Measurements from ENCODE around the gene AGAP1.

The AGAP1 gene

DNA sequence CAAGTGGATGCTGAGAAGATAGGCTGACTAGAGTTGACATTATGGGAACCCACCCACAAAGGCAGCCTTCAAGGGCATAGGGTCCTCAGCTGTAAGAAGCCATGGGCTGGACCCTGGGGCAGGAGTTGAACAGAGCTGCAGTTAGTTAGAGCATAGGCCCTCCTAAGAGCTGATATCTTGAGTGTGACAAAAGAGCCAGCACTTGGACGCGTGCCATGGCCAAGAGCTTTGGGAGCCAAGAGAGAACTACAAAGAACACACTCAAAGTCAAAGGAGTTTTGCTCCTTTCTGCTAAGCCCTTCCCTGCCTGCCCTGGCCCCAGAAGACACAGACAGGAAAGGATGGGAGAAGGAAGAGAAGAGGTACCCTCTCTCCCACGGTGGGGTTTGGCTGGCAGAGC is 29.9 kb upstream of the AGAP1 start:
- TF ChIP-seq, protein P1, sequence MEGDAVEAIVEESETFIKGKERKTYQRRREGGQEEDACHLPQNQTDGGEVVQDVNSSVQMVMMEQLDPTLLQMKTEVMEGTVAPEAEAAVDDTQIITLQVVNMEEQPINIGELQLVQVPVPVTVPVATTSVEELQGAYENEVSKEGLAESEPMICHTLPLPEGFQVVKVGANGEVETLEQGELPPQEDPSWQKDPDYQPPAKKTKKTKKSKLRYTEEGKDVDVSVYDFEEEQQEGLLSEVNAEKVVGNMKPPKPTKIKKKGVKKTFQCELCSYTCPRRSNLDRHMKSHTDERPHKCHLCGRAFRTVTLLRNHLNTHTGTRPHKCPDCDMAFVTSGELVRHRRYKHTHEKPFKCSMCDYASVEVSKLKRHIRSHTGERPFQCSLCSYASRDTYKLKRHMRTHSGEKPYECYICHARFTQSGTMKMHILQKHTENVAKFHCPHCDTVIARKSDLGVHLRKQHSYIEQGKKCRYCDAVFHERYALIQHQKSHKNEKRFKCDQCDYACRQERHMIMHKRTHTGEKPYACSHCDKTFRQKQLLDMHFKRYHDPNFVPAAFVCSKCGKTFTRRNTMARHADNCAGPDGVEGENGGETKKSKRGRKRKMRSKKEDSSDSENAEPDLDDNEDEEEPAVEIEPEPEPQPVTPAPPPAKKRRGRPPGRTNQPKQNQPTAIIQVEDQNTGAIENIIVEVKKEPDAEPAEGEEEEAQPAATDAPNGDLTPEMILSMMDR (IDR thresholded peaks at IDR 0.05; ENCODE audit: low read depth, low read length, missing control alignments), result no peak
- in situ Hi-C loops (cut with HindIII; ENCODE audit: low pct_ligation_motif_present, low sequenced_read_pairs), result no loop called here
- no peak for DNase-seq
- H3K27me3 ChIP-seq (replicated peaks), result no peaks in the 10 kb centered on the region
- H3K4me3 ChIP-seq (ENCODE audit: low read depth, low read length), result no peak overlapping the region
- H3K36me3 ChIP-seq (replicated peaks), result no peaks in the 10 kb centered on the region
- H3K27ac ChIP-seq, result no peak overlapping the region

DNA sequence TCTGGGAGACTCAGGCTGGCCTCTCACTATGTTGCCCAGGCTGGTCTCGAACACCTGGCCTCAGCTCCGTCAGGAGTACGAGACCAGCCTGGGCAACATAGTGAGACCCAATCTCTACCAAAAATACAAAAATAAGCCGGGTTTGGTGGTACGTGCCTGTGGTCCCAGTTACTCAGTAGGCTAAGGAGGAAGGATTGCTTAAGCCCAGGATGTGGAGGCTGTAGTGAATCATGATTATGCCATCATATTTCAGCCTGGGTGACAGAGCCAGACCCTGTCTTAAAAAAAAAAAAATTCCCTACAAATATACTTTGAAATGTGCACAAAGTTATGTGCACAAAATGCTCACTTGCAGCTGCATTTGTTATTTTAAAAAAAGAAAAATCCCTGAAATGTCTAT is 26.3 kb upstream of the AGAP1 start:
- peak; percentile 47 for DNase-seq
- no peak overlapping the region for H3K27ac ChIP-seq
- H3K27me3 ChIP-seq (replicated peaks), result no peaks in the 10 kb centered on the region
- H3K4me3 ChIP-seq (ENCODE audit: low read depth, low read length), result no peak overlapping the region
- in situ Hi-C loops (cut with HindIII; ENCODE audit: low pct_ligation_motif_present, low sequenced_read_pairs), result no loop called here
- no peaks in the 10 kb centered on the region for H3K36me3 ChIP-seq (replicated peaks)
- TF ChIP-seq, protein P1 (IDR thresholded peaks at IDR 0.05; ENCODE audit: low read depth, low read length, missing control alignments), result no peak

DNA sequence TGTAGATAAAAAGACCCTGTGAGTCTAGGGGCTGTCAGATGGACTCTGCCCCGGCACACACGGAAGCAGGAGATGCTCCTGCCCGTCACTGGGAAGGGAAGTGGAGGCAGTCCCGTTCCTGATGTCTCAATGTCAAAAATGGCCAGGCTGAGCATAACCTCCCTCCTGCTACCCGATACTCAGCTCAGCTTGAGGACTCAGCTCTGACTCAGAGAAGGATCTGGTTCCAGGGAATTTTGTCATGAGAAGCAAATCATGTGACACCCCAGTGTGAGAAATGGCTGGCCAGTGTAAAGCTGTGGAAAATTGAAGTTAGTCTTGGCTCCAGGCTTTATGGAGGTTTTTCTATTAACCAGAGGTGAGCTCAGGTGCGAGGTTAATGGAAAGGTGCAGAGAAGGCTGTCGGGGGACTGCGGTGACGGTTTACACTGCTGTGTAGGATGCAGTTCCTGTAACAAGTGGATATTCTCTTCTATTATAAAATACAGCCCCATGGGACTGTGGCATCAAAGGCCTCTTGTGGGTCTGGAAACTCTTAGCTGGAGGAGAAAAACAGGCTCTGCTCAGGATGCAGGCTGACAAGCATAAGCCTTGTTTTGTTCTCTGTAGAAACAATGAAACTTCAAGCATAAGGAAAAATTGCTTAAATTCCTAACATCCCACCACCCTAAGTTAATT is 24.7 kb upstream of the AGAP1 start:
- TF ChIP-seq, protein P1 (IDR thresholded peaks at IDR 0.05; ENCODE audit: low read depth, low read length, missing control alignments), result no peak
- Histone ChIP-seq H3K36me3 (replicated peaks) (no peaks in the 10 kb centered on the region), H3K4me3 (ENCODE audit: low read depth, low read length) (peak overlapping the region; percentile 35), H3K27ac (peak overlapping the region; percentile 42), H3K27me3 (replicated peaks) (no peaks in the 10 kb centered on the region)
- DNase-seq, result peak; percentile 91
- in situ Hi-C loops (cut with HindIII; ENCODE audit: low pct_ligation_motif_present, low sequenced_read_pairs), result no loop called here

DNA sequence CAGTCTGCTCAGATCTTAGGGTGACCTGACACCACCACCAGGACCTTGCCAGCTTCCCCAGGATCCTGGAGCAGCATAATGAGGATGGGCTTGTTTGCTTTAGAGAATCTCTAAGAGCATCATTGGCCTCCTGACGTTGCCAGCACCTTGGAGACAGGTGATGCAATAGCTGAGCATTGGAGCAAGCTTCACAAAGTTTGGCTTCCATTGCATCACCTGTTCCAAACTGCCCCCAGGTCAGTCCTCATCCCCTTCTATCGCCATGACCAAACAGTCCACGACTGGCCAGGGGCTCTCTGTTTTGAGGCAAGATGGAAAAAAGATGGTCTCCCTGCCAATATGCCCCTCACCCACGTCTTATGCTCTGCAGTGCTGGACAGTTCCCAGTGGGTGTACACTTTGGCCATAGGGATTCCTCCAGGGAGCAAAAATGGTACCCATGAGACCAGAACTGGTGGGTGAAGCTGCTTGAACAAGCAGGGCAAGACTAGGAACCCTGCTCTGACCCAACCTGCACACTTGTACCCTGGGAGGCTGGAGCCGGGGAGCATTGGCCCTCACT is 22.6 kb upstream of the AGAP1 start:
- Histone ChIP-seq H3K27ac (no peak overlapping the region), H3K4me3 (ENCODE audit: low read depth, low read length) (no peak overlapping the region), H3K36me3 (replicated peaks) (no peaks in the 10 kb centered on the region), H3K27me3 (replicated peaks) (no peaks in the 10 kb centered on the region)
- no peak for DNase-seq
- in situ Hi-C loops (cut with HindIII; ENCODE audit: low pct_ligation_motif_present, low sequenced_read_pairs), result no loop called here
- TF ChIP-seq, protein P1 (IDR thresholded peaks at IDR 0.05; ENCODE audit: low read depth, low read length, missing control alignments), result no peak

DNA sequence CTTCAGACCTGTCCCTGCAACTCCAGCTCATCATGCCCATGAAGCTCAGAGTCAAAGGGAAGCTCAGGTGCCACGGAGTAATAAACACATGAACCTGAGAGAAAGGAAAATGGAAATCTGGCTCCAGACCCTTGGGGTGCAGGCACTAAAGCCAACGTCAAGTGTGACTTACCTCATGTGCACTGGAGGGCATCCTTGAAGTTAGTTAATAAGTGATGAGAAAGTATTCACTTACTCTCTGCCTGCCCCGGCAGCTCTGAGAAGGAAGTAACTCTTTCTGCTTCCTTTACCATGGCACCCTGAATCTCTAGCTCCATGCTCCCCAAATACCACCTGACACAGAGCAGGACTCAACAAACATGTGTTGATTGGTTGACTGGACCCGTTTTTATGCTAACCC is 21.4 kb upstream of the AGAP1 start:
- Histone ChIP-seq H3K27me3 (replicated peaks) (no peaks in the 10 kb centered on the region), H3K27ac (no peak overlapping the region), H3K36me3 (replicated peaks) (no peaks in the 10 kb centered on the region), H3K4me3 (ENCODE audit: low read depth, low read length) (no peak overlapping the region)
- no peak for DNase-seq
- in situ Hi-C loops (cut with HindIII; ENCODE audit: low pct_ligation_motif_present, low sequenced_read_pairs), result no loop called here
- TF ChIP-seq, protein P1 (IDR thresholded peaks at IDR 0.05; ENCODE audit: low read depth, low read length, missing control alignments), result no peak

DNA sequence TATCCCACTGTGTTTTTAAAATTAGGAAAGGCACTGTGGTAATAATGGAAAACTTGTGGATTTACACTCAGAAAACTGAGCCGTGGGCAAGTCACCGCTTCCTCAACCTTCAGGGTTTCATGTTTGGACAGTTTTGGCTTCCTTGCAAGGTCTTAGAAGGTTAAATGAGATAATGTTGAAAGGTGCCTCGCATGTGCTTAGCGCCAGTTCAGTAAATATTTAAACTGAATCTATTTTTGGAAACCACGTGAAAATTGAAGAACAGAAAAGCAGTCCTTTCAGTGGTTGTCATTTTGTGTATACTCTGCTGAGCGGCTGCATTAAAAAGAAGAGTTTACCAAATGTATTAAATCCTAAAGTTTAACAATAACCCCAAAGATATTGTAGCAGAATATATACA is 15.2 kb upstream of the AGAP1 start:
- in situ Hi-C loops (cut with HindIII; ENCODE audit: low pct_ligation_motif_present, low sequenced_read_pairs), result no loop called here
- TF ChIP-seq, protein P1 (IDR thresholded peaks at IDR 0.05; ENCODE audit: low read depth, low read length, missing control alignments), result no peak
- no peak overlapping the region for H3K4me3 ChIP-seq (ENCODE audit: low read depth, low read length)
- H3K36me3 ChIP-seq (replicated peaks), result no peaks in the 10 kb centered on the region
- no peak for DNase-seq
- H3K27me3 ChIP-seq (replicated peaks), result no peaks in the 10 kb centered on the region
- no peak overlapping the region for H3K27ac ChIP-seq

Data from brain microvascular endothelial cell (primary cell).